ENCODE data around the gene CLASP2.

CLASP2 gene

DNA sequence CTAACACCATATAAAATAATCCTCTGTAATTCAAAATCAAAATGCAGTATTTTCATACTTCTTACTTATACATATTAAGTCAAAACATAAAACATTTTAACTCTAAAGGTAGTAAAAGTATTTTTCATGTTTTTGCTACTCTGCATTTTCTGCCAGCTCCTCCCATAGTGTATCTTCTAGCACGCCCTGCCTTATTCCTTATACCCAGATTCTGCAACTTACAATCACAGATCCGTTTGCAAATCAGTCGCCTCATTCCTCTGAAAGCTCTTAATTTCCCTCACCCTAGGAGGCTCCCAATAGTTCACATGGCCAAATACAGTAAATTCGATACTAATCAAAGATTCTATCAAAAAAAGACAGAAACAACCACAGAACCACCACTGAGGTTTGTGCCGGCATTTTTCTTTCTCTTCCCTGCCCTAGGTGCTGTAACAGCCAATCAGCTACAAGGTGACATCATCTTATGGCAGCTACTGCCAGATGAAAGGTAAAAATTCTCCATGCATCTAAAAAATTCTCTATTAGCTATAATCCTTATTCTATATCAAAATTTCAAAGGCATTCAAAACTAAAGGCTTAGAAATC lies 72.9 kb downstream of the CLASP2 start:
- 0 out of 2 replicates have a peak, but pooled peaks have one; percentile 14 for TF ChIP-seq ZNF8 (CRISPR knock-in tag; IDR thresholded peaks at IDR 0.05)
- TF ChIP-seq ZFP3 (CRISPR knock-in tag; IDR thresholded peaks at IDR 0.05): no peak
- ATAC-seq: peak; percentile 99

DNA sequence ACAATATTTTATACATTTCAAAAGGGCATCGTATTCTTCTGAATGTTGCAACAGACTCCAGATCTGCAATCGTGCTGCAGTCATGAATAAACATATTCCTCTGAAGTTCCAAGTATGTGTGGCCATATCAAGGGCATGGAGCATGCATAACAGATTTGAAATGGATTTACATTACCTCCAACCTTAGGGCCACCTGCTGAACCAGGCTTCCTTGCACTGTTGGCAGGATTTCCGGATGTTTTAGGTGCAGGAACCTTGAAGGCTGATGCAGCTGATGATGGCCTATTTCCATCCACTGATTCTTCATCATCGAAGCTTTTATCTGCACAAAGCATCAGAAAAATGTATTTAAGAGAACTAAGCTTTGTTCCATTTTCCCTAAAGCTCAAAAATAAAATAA lies 73.5 kb downstream of the CLASP2 start:
- TF ChIP-seq ZNF8 (CRISPR knock-in tag; IDR thresholded peaks at IDR 0.05) (no peak), ESRRG (CRISPR knock-in tag; IDR thresholded peaks at IDR 0.05) (no peak), ZFP30 (CRISPR knock-in tag; IDR thresholded peaks at IDR 0.05) (no peak), OSR1 (CRISPR knock-in tag; IDR thresholded peaks at IDR 0.05) (no peak)
- TF ChIP-seq, protein P1, sequence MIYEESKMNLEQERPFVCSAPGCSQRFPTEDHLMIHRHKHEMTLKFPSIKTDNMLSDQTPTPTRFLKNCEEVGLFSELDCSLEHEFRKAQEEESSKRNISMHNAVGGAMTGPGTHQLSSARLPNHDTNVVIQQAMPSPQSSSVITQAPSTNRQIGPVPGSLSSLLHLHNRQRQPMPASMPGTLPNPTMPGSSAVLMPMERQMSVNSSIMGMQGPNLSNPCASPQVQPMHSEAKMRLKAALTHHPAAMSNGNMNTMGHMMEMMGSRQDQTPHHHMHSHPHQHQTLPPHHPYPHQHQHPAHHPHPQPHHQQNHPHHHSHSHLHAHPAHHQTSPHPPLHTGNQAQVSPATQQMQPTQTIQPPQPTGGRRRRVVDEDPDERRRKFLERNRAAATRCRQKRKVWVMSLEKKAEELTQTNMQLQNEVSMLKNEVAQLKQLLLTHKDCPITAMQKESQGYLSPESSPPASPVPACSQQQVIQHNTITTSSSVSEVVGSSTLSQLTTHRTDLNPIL (CRISPR knock-in tag; IDR thresholded peaks at IDR 0.05; ENCODE audit: low read depth): no peak

DNA sequence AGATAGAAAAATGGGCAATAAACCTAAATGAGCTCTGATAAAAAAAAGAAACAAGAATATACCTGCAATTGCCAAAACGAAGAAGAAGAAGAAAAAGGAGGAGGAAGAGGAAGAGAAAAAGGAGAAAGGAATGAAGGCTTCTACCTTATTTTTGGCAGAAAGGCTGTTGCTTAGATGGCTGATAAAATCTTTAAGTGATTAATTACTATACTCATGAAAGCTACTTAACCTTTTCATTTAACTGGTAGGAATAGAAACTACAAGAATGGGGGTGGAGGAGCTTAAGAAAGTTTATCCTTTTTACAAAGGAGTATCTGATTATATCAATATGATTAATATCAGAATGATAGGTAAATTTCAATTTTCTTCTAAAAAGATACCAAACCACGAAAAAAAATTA lies 75.2 kb downstream of the CLASP2 start:
- TF ChIP-seq OSR1 (CRISPR knock-in tag; IDR thresholded peaks at IDR 0.05) (no peak), ZNF8 (CRISPR knock-in tag; IDR thresholded peaks at IDR 0.05) (no peak)
- TF ChIP-seq, protein P1 (CRISPR knock-in tag; IDR thresholded peaks at IDR 0.05; ENCODE audit: low read depth): no peak
- TF ChIP-seq, protein P2, sequence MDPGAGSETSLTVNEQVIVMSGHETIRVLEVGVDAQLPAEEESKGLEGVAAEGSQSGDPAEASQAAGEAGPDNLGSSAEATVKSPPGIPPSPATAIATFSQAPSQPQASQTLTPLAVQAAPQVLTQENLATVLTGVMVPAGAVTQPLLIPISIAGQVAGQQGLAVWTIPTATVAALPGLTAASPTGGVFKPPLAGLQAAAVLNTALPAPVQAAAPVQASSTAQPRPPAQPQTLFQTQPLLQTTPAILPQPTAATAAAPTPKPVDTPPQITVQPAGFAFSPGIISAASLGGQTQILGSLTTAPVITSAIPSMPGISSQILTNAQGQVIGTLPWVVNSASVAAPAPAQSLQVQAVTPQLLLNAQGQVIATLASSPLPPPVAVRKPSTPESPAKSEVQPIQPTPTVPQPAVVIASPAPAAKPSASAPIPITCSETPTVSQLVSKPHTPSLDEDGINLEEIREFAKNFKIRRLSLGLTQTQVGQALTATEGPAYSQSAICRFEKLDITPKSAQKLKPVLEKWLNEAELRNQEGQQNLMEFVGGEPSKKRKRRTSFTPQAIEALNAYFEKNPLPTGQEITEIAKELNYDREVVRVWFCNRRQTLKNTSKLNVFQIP (CRISPR knock-in tag; IDR thresholded peaks at IDR 0.05; ENCODE audit: borderline replicate concordance, low read depth): no peak
- ATAC-seq: no peak

More for the DNA sequence above, 73.5 kb downstream of the CLASP2 start:
- ATAC-seq: peak; percentile 23

DNA sequence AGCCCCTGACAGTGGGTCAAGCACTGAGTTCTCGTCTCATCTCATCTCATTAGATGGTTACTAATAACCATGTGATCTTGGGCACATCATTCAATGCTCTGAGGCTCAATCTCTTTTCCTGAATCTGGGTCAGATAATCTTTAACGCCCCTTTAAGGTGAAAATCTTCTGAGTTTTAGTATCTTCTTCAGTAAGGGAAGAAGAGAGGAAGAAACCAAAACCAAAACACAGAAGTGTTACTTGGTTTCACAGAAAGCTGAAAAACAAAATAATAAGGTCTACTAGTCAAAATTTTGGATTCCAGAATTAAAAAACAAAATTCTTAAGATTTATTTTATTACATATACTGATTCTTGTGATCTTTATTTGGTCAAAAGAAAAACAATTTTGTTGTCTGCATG lies 78.2 kb downstream of the CLASP2 start:
- TF ChIP-seq CSDC2 (CRISPR knock-in tag; IDR thresholded peaks at IDR 0.05): no peak
- no peak for TF ChIP-seq BACH2 (CRISPR knock-in tag; IDR thresholded peaks at IDR 0.05; ENCODE audit: borderline replicate concordance)
- ATAC-seq: no peak

DNA sequence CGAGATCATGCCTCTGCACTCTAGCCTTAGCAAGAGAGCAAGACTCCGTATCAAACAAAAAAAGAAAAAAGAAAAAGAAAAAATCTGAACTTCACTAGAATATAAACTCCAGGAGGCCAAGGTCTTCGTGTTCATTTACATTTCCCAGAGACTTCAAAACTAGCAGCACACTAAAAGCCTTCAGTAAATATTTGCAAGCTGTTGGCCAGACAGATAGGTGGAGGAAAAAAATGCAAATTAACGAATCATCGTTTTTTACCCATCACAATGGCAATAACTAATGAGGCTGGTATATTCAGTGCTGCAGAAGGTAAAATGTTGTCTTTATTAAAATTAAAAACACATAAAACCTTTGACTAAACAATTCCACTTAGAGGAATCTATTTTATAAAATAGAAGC lies 80.6 kb downstream of the CLASP2 start:
- ATAC-seq: no peak
- no peak for TF ChIP-seq GLIS3 (CRISPR knock-in tag; IDR thresholded peaks at IDR 0.05)
- TF ChIP-seq, protein P3, sequence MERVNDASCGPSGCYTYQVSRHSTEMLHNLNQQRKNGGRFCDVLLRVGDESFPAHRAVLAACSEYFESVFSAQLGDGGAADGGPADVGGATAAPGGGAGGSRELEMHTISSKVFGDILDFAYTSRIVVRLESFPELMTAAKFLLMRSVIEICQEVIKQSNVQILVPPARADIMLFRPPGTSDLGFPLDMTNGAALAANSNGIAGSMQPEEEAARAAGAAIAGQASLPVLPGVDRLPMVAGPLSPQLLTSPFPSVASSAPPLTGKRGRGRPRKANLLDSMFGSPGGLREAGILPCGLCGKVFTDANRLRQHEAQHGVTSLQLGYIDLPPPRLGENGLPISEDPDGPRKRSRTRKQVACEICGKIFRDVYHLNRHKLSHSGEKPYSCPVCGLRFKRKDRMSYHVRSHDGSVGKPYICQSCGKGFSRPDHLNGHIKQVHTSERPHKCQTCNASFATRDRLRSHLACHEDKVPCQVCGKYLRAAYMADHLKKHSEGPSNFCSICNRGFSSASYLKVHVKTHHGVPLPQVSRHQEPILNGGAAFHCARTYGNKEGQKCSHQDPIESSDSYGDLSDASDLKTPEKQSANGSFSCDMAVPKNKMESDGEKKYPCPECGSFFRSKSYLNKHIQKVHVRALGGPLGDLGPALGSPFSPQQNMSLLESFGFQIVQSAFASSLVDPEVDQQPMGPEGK (CRISPR knock-in tag; IDR thresholded peaks at IDR 0.05; ENCODE audit: borderline replicate concordance): no peak
- no peak for TF ChIP-seq ZFP3 (CRISPR knock-in tag; IDR thresholded peaks at IDR 0.05)
- TF ChIP-seq, protein P4, sequence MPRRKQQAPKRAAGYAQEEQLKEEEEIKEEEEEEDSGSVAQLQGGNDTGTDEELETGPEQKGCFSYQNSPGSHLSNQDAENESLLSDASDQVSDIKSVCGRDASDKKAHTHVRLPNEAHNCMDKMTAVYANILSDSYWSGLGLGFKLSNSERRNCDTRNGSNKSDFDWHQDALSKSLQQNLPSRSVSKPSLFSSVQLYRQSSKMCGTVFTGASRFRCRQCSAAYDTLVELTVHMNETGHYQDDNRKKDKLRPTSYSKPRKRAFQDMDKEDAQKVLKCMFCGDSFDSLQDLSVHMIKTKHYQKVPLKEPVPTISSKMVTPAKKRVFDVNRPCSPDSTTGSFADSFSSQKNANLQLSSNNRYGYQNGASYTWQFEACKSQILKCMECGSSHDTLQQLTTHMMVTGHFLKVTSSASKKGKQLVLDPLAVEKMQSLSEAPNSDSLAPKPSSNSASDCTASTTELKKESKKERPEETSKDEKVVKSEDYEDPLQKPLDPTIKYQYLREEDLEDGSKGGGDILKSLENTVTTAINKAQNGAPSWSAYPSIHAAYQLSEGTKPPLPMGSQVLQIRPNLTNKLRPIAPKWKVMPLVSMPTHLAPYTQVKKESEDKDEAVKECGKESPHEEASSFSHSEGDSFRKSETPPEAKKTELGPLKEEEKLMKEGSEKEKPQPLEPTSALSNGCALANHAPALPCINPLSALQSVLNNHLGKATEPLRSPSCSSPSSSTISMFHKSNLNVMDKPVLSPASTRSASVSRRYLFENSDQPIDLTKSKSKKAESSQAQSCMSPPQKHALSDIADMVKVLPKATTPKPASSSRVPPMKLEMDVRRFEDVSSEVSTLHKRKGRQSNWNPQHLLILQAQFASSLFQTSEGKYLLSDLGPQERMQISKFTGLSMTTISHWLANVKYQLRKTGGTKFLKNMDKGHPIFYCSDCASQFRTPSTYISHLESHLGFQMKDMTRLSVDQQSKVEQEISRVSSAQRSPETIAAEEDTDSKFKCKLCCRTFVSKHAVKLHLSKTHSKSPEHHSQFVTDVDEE (CRISPR knock-in tag; IDR thresholded peaks at IDR 0.05): no peak
- TF ChIP-seq, protein P1 (CRISPR knock-in tag; IDR thresholded peaks at IDR 0.05; ENCODE audit: low read depth): no peak
- TF ChIP-seq, protein P5, sequence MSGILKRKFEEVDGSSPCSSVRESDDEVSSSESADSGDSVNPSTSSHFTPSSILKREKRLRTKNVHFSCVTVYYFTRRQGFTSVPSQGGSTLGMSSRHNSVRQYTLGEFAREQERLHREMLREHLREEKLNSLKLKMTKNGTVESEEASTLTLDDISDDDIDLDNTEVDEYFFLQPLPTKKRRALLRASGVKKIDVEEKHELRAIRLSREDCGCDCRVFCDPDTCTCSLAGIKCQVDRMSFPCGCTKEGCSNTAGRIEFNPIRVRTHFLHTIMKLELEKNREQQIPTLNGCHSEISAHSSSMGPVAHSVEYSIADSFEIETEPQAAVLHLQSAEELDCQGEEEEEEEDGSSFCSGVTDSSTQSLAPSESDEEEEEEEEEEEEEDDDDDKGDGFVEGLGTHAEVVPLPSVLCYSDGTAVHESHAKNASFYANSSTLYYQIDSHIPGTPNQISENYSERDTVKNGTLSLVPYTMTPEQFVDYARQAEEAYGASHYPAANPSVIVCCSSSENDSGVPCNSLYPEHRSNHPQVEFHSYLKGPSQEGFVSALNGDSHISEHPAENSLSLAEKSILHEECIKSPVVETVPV (CRISPR knock-in tag; IDR thresholded peaks at IDR 0.05): no peak
- no peak for TF ChIP-seq ISL1 (CRISPR knock-in tag; IDR thresholded peaks at IDR 0.05)
- TF ChIP-seq CSDC2 (CRISPR knock-in tag; IDR thresholded peaks at IDR 0.05): no peak

Measured in SK-N-SH treated with all-trans-retinoic acid at 6 μM for 48 hours (cell line).